ENCODE measurements around the gene KIF16B. TPM values are rescaled to one million over a fixed set of nuclear protein-coding genes. Genes with fewer than 3 reads are reported as not detected.
A peak's percentile ranks its signal among the peaks of the same experiment; 100 is the strongest.

The KIF16B gene
- total and polyA plus RNA-seq, 2 of the 13 experiments (the other 11 are each of a cell fraction or from before 2014, with no cell fraction given) = 6.9 to 18.0 TPM

GRCh38 chr20:16573001-16573965 lies at the start of gene KIF16B (continued):
- TF ChIP-seq, protein P1, sequence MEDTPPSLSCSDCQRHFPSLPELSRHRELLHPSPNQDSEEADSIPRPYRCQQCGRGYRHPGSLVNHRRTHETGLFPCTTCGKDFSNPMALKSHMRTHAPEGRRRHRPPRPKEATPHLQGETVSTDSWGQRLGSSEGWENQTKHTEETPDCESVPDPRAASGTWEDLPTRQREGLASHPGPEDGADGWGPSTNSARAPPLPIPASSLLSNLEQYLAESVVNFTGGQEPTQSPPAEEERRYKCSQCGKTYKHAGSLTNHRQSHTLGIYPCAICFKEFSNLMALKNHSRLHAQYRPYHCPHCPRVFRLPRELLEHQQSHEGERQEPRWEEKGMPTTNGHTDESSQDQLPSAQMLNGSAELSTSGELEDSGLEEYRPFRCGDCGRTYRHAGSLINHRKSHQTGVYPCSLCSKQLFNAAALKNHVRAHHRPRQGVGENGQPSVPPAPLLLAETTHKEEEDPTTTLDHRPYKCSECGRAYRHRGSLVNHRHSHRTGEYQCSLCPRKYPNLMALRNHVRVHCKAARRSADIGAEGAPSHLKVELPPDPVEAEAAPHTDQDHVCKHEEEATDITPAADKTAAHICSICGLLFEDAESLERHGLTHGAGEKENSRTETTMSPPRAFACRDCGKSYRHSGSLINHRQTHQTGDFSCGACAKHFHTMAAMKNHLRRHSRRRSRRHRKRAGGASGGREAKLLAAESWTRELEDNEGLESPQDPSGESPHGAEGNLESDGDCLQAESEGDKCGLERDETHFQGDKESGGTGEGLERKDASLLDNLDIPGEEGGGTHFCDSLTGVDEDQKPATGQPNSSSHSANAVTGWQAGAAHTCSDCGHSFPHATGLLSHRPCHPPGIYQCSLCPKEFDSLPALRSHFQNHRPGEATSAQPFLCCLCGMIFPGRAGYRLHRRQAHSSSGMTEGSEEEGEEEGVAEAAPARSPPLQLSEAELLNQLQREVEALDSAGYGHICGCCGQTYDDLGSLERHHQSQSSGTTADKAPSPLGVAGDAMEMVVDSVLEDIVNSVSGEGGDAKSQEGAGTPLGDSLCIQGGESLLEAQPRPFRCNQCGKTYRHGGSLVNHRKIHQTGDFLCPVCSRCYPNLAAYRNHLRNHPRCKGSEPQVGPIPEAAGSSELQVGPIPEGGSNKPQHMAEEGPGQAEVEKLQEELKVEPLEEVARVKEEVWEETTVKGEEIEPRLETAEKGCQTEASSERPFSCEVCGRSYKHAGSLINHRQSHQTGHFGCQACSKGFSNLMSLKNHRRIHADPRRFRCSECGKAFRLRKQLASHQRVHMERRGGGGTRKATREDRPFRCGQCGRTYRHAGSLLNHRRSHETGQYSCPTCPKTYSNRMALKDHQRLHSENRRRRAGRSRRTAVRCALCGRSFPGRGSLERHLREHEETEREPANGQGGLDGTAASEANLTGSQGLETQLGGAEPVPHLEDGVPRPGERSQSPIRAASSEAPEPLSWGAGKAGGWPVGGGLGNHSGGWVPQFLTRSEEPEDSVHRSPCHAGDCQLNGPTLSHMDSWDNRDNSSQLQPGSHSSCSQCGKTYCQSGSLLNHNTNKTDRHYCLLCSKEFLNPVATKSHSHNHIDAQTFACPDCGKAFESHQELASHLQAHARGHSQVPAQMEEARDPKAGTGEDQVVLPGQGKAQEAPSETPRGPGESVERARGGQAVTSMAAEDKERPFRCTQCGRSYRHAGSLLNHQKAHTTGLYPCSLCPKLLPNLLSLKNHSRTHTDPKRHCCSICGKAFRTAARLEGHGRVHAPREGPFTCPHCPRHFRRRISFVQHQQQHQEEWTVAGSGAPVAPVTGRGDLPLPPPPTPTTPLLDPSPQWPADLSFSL (CRISPR knock-in tag; IDR thresholded peaks at IDR 0.05) = peak; percentile 59; the same call in 1 of the 2 replicates
- TF ChIP-seq ZBTB40 (IDR thresholded peaks at IDR 0.05) (no peak), ZBTB40 (CRISPR knock-in tag; IDR thresholded peaks at IDR 0.05) (peak; percentile 81; the same call in 1 of the 2 replicates), ZBTB43 (CRISPR knock-in tag; conservative IDR thresholded peaks at IDR 0.05) (peak; percentile 71; the same call in 1 of the 2 replicates), KLF6 (CRISPR knock-in tag; IDR thresholded peaks at IDR 0.05) (peak; percentile 93), ZBTB2 (CRISPR knock-in tag; IDR thresholded peaks at IDR 0.05; ENCODE audit: low read depth) (no peak), ASH2L (IDR thresholded peaks at IDR 0.05; ENCODE audit: insufficient read length, low read depth, low read length) (peak; percentile 92), KDM5A (IDR thresholded peaks at IDR 0.05; ENCODE audit: borderline replicate concordance, low read length) (peak; percentile 46; the same call in 1 of the 2 replicates)
